IMR-90 (cell line): ENCODE measurements around the gene MYL6. TPM values are rescaled to one million over a fixed set of nuclear protein-coding genes. Genes with fewer than 3 reads are reported as not detected.

Experiments used
- ATAC-seq: fragments of 200-7000 bp; cut with Tn5 transposase; 2 replicates; pipeline ENCODE4 v1.9.1; 2020; ENCODE audit warnings: low read depth, mild to moderate bottlenecking, moderate library complexity
- BruUV-seq: library from RNA; stranded (reverse); fragments of 400-500 nt; replicated peaks from 2 replicates; lab custom pipeline; 2021; lab: Mats Ljungman, UMichigan
- CTCF ChIA-PET: fragments of 300-600 bp; formaldehyde crosslinking; extraction: SDS; loops from one replicate; lab custom pipeline; 2021; ENCODE audit warnings: antibody characterized with exemption; lab: Yijun Ruan, JAX
- POLR2A ChIA-PET: fragments of 300-600 bp; sonication (Branson Sonifier 250); formaldehyde crosslinking; loops from one replicate; lab custom pipeline; 2022; ENCODE audit warnings: antibody characterized with exemption; ENCODE audit not compliant: unreplicated experiment; lab: Charles Lee
- DNase-seq: peaks from one replicate; pipeline ENCODE4 v3.0.0; 2013
- H2AFZ ChIP-seq: replicated peaks from 2 replicates; pipeline ENCODE3; 2013; ENCODE audit warnings: low read length, mild to moderate bottlenecking; ENCODE audit not compliant: poor library complexity
- H2AK5ac ChIP-seq: 2 replicates; pipeline ENCODE4 v1.6.1; 2013; ENCODE audit warnings: low read depth, low read length, inconsistent platforms
- H2AK9ac ChIP-seq: replicated peaks from 2 replicates; pipeline ENCODE3; 2013; ENCODE audit warnings: mild to moderate bottlenecking, low read depth, low read length, moderate library complexity; ENCODE audit not compliant: poor library complexity
- H2BK120ac ChIP-seq: 2 replicates; pipeline ENCODE4 v1.6.1; 2013; ENCODE audit warnings: low read depth, low read length, inconsistent platforms
- H2BK15ac ChIP-seq: 3 replicates; pipeline ENCODE4 v1.6.1; 2013; ENCODE audit warnings: low read depth, low read length, inconsistent platforms
- H2BK20ac ChIP-seq: 2 replicates; pipeline ENCODE4 v1.6.1; 2013; ENCODE audit warnings: low read depth, mild to moderate bottlenecking, inconsistent platforms, low read length, moderate library complexity
- H2BK5ac ChIP-seq: 2 replicates; pipeline ENCODE4 v1.6.1; 2013; ENCODE audit warnings: mild to moderate bottlenecking, low read depth, low read length, inconsistent platforms; ENCODE audit not compliant: poor library complexity, severe bottlenecking
- H3K14ac ChIP-seq: replicated peaks from 2 replicates; pipeline ENCODE4 v1.6.1; 2013; ENCODE audit warnings: low read depth, low read length, inconsistent platforms
- H3K18ac ChIP-seq: 2 replicates; pipeline ENCODE4 v1.6.1; 2013; ENCODE audit warnings: low read depth, low read length, control low read depth
- H3K23ac ChIP-seq: 2 replicates; pipeline ENCODE4 v1.6.1; 2013; ENCODE audit warnings: low read depth, low read length, inconsistent platforms
- H3K27ac ChIP-seq: 2 replicates; pipeline ENCODE4 v1.5.1; 2013; ENCODE audit warnings: mild to moderate bottlenecking, control low read depth, low read length; ENCODE audit not compliant: insufficient read depth
- H3K27me3 ChIP-seq: 2 replicates; pipeline ENCODE4 v1.6.1; 2013; ENCODE audit warnings: low read length; ENCODE audit not compliant: control insufficient read depth, insufficient read depth
- H3K36me3 ChIP-seq: 2 replicates; pipeline ENCODE4 v1.6.1; 2013; ENCODE audit warnings: low read length, mixed read lengths; ENCODE audit not compliant: control insufficient read depth, insufficient read depth
- H3K4ac ChIP-seq: 2 replicates; pipeline ENCODE4 v1.6.1; 2013; ENCODE audit warnings: low read depth, low read length, inconsistent platforms
- H3K4me1 ChIP-seq: 2 replicates; pipeline ENCODE4 v1.6.1; 2013; ENCODE audit warnings: low read length, mixed read lengths; ENCODE audit not compliant: control insufficient read depth, insufficient read depth
- H3K4me2 ChIP-seq: 2 replicates; pipeline ENCODE4 v1.6.1; 2013; ENCODE audit warnings: low read depth, mild to moderate bottlenecking, control low read depth, low read length, moderate library complexity
- H3K4me3 ChIP-seq: 2 replicates; pipeline ENCODE4 v1.5.1; 2013; ENCODE audit warnings: low read depth, mild to moderate bottlenecking, control low read depth, low read length, moderate library complexity; ENCODE audit not compliant: insufficient read depth
- H3K56ac ChIP-seq: 2 replicates; pipeline ENCODE4 v1.6.1; 2013; ENCODE audit warnings: low read length, inconsistent platforms; ENCODE audit not compliant: insufficient read depth; ENCODE audit errors: extremely low read depth
- H3K79me1 ChIP-seq, 2 experiments: 2 replicates each; pipeline ENCODE4 v1.6.1; 2013; ENCODE audit warnings: low read length in 2 of 2, inconsistent platforms in 1 of 2, low read depth in 1 of 2
- H3K9ac ChIP-seq: 2 replicates; pipeline ENCODE4 v1.6.1; 2013; ENCODE audit warnings: low read depth, low read length, control low read depth
- H3K9me1 ChIP-seq: 2 replicates; pipeline ENCODE4 v1.6.1; 2013; ENCODE audit warnings: low read length, inconsistent platforms; ENCODE audit not compliant: insufficient read depth
- H3K9me3 ChIP-seq: 2 replicates; pipeline ENCODE4 v1.6.1; 2013; ENCODE audit warnings: low read length; ENCODE audit not compliant: control insufficient read depth, insufficient read depth
- H4K20me1 ChIP-seq: 2 replicates; pipeline ENCODE4 v1.6.1; 2013; ENCODE audit warnings: low read length, inconsistent platforms; ENCODE audit not compliant: insufficient read depth
- H4K5ac ChIP-seq: 2 replicates; pipeline ENCODE4 v1.6.1; 2013; ENCODE audit warnings: mild to moderate bottlenecking, low read depth, low read length, control low read depth
- H4K8ac ChIP-seq, 2 experiments: 2 replicates each; pipeline ENCODE4 v1.6.1; 2013; ENCODE audit warnings: low read depth in 2 of 2, low read length in 2 of 2, control low read depth in 1 of 2, inconsistent platforms in 1 of 2
- H4K91ac ChIP-seq: 2 replicates; pipeline ENCODE4 v1.6.1; 2013; ENCODE audit warnings: low read depth, low read length, inconsistent platforms; ENCODE audit not compliant: insufficient read depth
- CEBPB ChIP-seq: IDR thresholded peaks from 2 replicates; pipeline ENCODE4 v1.6.1; 2012; ENCODE audit warnings: low read depth, low read length, improper control_type of control experiment
- CHD1 ChIP-seq: IDR thresholded peaks from 2 replicates; pipeline ENCODE4 v1.6.1; 2012; ENCODE audit warnings: low read depth, low read length, improper control_type of control experiment
- MAZ ChIP-seq: IDR thresholded peaks from 2 replicates; pipeline ENCODE4 v1.6.1; 2012; ENCODE audit warnings: low read depth, mild to moderate bottlenecking, low read length, improper control_type of control experiment, moderate library complexity, borderline replicate concordance
- MXI1 ChIP-seq: IDR thresholded peaks from 2 replicates; pipeline ENCODE4 v1.6.1; 2012; ENCODE audit warnings: low read depth, mild to moderate bottlenecking, low read length, moderate library complexity, borderline replicate concordance
- POLR2A ChIP-seq: IDR thresholded peaks from 2 replicates; pipeline ENCODE4 v1.6.1; 2012; ENCODE audit warnings: mild to moderate bottlenecking, low read depth, low read length
- RCOR1 ChIP-seq: IDR thresholded peaks from 2 replicates; pipeline ENCODE4 v1.6.1; 2012; ENCODE audit warnings: mild to moderate bottlenecking, low read length, improper control_type of control experiment; ENCODE audit not compliant: insufficient replicate concordance
- SMC3 ChIP-seq: fragments of 150-350 bp; IDR thresholded peaks from 2 replicates; pipeline ENCODE4 v1.6.1; 2016; ENCODE audit warnings: low read depth, mild to moderate bottlenecking, antibody characterized with exemption, low read length, moderate library complexity
- WGBS, 2 experiments: methylation state at CpG; one replicate each; pipeline versions ENCODE4 v1.1.5 to v1.1.7; 2013; ENCODE audit warnings: missing lambda C conversion rate in 2 of 2; ENCODE audit not compliant: insufficient read length in 1 of 2; ENCODE audit errors: extremely low coverage in 2 of 2; 5-methylcytosine and 5-hydroxymethylcytosine counted together
- dilution Hi-C: fragments of 300-500 bp; cut with HindIII; formaldehyde crosslinking; loops from one replicate; pipeline ENCODE4 v1.14.3; 2018; ENCODE audit warnings: low sequenced_read_pairs; ENCODE audit not compliant: unreplicated experiment
- in situ Hi-C: fragments of 300-500 bp; cut with MboI; formaldehyde crosslinking; loops from 3 replicates; pipeline ENCODE4 v1.14.3; 2019; ENCODE audit warnings: low sequenced_read_pairs, inconsistent platforms, mixed read lengths
- intact Hi-C: fragments of 100-400 bp; cut with micrococcal nuclease; formaldehyde crosslinking; loops from 2 replicates; pipeline ENCODE4 v1.10.0; 2022
- polyA plus RNA-seq, 3 experiments: library from polyadenylated mRNA; depleted of rRNA; stranded (reverse); fragments of >200 nt; gene quantifications; 2 replicates each; pipeline ENCODE4 v1.2.3, GENCODE V29; 2012; ENCODE audit warnings: low replicate concordance in 1 of 3
- total RNA-seq: library from RNA; depleted of rRNA; stranded (reverse); fragments of >200 nt; gene quantifications from 2 replicates; pipeline ENCODE4 v1.2.3, GENCODE V29; 2012
- TF ChIP-seq, protein P1 (sequence below): conservative IDR thresholded peaks from 2 replicates; pipeline ENCODE4 v1.5.1; 2012; ENCODE audit warnings: mild to moderate bottlenecking, low read depth, low read length, improper control_type of control experiment
- TF ChIP-seq, protein P2 (sequence below): fragments of 150-350 bp; IDR thresholded peaks from 2 replicates; pipeline ENCODE4 v1.6.1; 2016; ENCODE audit warnings: low read depth, mild to moderate bottlenecking, low read length, moderate library complexity, borderline replicate concordance

The MYL6 gene
- total and polyA plus RNA-seq, 2 of the 4 experiments (the other 2 are of a cell fraction): 4,816 to 6,979 TPM

DNA sequence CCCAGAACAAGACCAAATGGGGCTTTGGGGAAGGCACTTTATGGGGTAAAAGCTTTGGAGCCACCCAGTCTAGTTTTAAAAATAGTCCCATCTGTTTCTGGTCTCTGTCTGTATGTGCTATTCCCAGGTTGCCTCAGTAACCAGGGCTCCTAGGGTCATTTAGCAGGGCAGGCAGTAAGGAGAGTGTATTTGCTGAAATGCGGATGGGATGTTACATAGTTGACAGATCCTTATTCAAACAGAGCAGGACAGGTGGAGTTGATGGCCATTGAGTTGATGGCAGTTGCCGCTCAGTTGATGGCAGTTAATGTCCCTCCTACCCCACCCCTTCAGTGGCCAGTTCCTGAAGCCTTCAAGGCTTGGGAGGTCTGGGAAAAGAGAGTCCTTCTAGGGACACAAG lies 35.5 kb upstream of the MYL6 start:
- Histone ChIP-seq H3K4me3 (no peak overlapping the region), H2BK15ac (no peak overlapping the region), H3K36me3 (peaks cover 15% of the 10 kb centered on the region), H3K9me1 (no peaks in the 10 kb centered on the region), H4K5ac (no peak overlapping the region), H3K56ac (no peak overlapping the region), H4K91ac (no peak overlapping the region), H2BK20ac (no peak overlapping the region), H3K27ac (no peak overlapping the region), H3K9me3 (no peaks in the 10 kb centered on the region), H3K4me1 (peaks cover 12% of the 10 kb centered on the region), H3K18ac (no peak overlapping the region), H4K20me1 (peaks cover 3% of the 10 kb centered on the region), H4K8ac (no peak overlapping the region), H2AFZ (no peak overlapping the region), H3K79me1 (peaks cover 19 to 71% of the 10 kb centered on the region in 2 experiments), H3K23ac (no peak overlapping the region), H3K9ac (no peak overlapping the region), H2AK9ac (no peak overlapping the region), H2BK5ac (no peak overlapping the region), H3K27me3 (no peaks in the 10 kb centered on the region), H2BK120ac (no peak overlapping the region), H3K4ac (no peak overlapping the region), H3K14ac (no peak overlapping the region), H3K4me2 (no peak overlapping the region), H2AK5ac (no peak overlapping the region)
- in situ Hi-C loops: no loop called here
- WGBS, 2 experiments: no CpG with 5 or more reads among the region's 2 CpGs
- TF ChIP-seq CEBPB (no peak), RCOR1 (no peak), MAZ (no peak), SMC3 (no peak), CHD1 (no peak), MXI1 (no peak), POLR2A (no peak)
- TF ChIP-seq, protein P1, sequence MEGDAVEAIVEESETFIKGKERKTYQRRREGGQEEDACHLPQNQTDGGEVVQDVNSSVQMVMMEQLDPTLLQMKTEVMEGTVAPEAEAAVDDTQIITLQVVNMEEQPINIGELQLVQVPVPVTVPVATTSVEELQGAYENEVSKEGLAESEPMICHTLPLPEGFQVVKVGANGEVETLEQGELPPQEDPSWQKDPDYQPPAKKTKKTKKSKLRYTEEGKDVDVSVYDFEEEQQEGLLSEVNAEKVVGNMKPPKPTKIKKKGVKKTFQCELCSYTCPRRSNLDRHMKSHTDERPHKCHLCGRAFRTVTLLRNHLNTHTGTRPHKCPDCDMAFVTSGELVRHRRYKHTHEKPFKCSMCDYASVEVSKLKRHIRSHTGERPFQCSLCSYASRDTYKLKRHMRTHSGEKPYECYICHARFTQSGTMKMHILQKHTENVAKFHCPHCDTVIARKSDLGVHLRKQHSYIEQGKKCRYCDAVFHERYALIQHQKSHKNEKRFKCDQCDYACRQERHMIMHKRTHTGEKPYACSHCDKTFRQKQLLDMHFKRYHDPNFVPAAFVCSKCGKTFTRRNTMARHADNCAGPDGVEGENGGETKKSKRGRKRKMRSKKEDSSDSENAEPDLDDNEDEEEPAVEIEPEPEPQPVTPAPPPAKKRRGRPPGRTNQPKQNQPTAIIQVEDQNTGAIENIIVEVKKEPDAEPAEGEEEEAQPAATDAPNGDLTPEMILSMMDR: no peak
- TF ChIP-seq, protein P2, sequence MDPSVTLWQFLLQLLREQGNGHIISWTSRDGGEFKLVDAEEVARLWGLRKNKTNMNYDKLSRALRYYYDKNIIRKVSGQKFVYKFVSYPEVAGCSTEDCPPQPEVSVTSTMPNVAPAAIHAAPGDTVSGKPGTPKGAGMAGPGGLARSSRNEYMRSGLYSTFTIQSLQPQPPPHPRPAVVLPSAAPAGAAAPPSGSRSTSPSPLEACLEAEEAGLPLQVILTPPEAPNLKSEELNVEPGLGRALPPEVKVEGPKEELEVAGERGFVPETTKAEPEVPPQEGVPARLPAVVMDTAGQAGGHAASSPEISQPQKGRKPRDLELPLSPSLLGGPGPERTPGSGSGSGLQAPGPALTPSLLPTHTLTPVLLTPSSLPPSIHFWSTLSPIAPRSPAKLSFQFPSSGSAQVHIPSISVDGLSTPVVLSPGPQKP: no peak
- BruUV-seq: no TSS peak
- intact Hi-C loops: no loop called here
- no peak for DNase-seq
- ChIA-PET CTCF (interaction anchor here (0.6 kb wide), 1 partner anchor 389 kb away, joined by 3 read pairs; no protein-coding TSS in a partner anchor), POLR2A (no interaction called here)
- no peak for ATAC-seq
- dilution Hi-C loops: no loop called here
